Breast epithelium (tissue), 4 donors: Measurements from ENCODE around the gene GRSF1. TPM values are rescaled to one million over a fixed set of nuclear protein-coding genes. Genes with fewer than 3 reads are reported as not detected.
"Not testable (repeated sequence)": the region's sequence is repeated elsewhere in the genome, so short reads cannot be mapped to it uniquely, and the experiment has no call there.

Experiments
- DNase-seq, 2 donors: peaks; one replicate each; pipeline ENCODE4 v3.0.0-alpha.2; 2019; ENCODE audit warnings: low spot score in 2 of 2
- H3K27ac ChIP-seq, 2 donors: fragments of 200-600 bp; sonication (generic) in 1 of 2; one replicate each; pipeline ENCODE4 v1.5.1; 2016 to 2019; ENCODE audit warnings: mild to moderate bottlenecking in 1 of 2
- H3K27me3 ChIP-seq, 2 donors: fragments of 200-600 bp; sonication (generic) in 1 of 2; one replicate each; pipeline versions ENCODE4 v1.5.1 to v1.6.0; 2017 to 2019; ENCODE audit warnings: control low read depth in 1 of 2, mild to moderate bottlenecking in 1 of 2
- H3K36me3 ChIP-seq: fragments of 200-600 bp; one replicate; pipeline ENCODE4 v1.5.1; 2019
- H3K4me1 ChIP-seq, 2 donors: fragments of 200-600 bp; sonication (generic); one replicate each; pipeline ENCODE4 v1.5.1; 2016 to 2019; ENCODE audit warnings: control low read depth in 1 of 2
- H3K4me3 ChIP-seq, 3 donors: fragments of 200-600 bp; sonication (generic); 1 replicate in 2 of 3; 2 replicates in 1 of 3; pipeline ENCODE4 v1.5.1; 2016 to 2019; ENCODE audit warnings: mild to moderate bottlenecking in 3 of 3, moderate library complexity in 2 of 3
- H3K9me3 ChIP-seq, 2 donors: fragments of 200-600 bp; sonication (generic) in 1 of 2; one replicate each; pipeline ENCODE4 v1.5.1; 2016 to 2019; ENCODE audit warnings: control low read depth in 1 of 2
- CTCF ChIP-seq, 3 donors: fragments of 450-650 bp; IDR thresholded peaks; one replicate each; pipeline ENCODE4 v1.5.1; 2016 to 2017; ENCODE audit warnings: antibody characterized with exemption in 3 of 3, mild to moderate bottlenecking in 3 of 3, moderate library complexity in 3 of 3
- POLR2A ChIP-seq: fragments of 450-650 bp; IDR thresholded peaks from one replicate; pipeline ENCODE4 v1.6.1; 2016; ENCODE audit warnings: antibody characterized with exemption, mild to moderate bottlenecking, moderate library complexity
- POLR2AphosphoS5 ChIP-seq, 3 donors: sonication (generic); formaldehyde crosslinking; IDR thresholded peaks; one replicate each; pipeline ENCODE4 v1.6.1; 2017; ENCODE audit warnings: antibody characterized with exemption in 3 of 3
- intact Hi-C: fragments of 100-400 bp; cut with DNase I; formaldehyde crosslinking; loops from one replicate; pipeline ENCODE4 v1.15.1; 2023; ENCODE audit warnings: low total_unique reads
- total RNA-seq, 3 donors: library from RNA; depleted of rRNA; stranded (reverse); fragments of >200 nt; gene quantifications; one replicate each; pipeline ENCODE4 v1.1.0, GENCODE V29; 2016

Gene GRSF1
- total RNA-seq, 3 donors from 2014 or later, result 37.0 to 56.8 (median 55.0) TPM

- Histone ChIP-seq H3K27ac (peak overlapping the region in 1 of 2 donors; percentile 27), H3K36me3 (no peaks in the 10 kb centered on the region), H3K9me3 (no peaks in the 10 kb centered on the region), H3K4me3 (no peak overlapping the region), H3K4me1 (no peaks in the 10 kb centered on the region), H3K27me3 (no peaks in the 10 kb centered on the region)
- no peak for DNase-seq
- intact Hi-C loops, result no loop called here
- TF ChIP-seq POLR2AphosphoS5 (IDR thresholded peaks at IDR 0.05) (no peak), CTCF (IDR thresholded peaks at IDR 0.05) (no peak), POLR2A (no peak)
Observed at GRCh38 chr4:70841211-70841610, 1.5 kb upstream of the GRSF1 start.

- H3K4me1 ChIP-seq, H3K27me3 ChIP-seq, H3K9me3 ChIP-seq, intact Hi-C loops, H3K36me3 ChIP-seq, DNase-seq, H3K4me3 ChIP-seq: not testable (repeated sequence)
- H3K27ac ChIP-seq, result peak overlapping the region; percentile 91 to 98
Observed at GRCh38 chr4:70840631-70841030, 941 bp upstream of the GRSF1 start.

GRCh38 chr4:70840137-70840536 lies 447 bp upstream of the GRSF1 start:
- H3K4me1 ChIP-seq, H3K36me3 ChIP-seq, intact Hi-C loops, H3K27me3 ChIP-seq, H3K9me3 ChIP-seq: not testable (repeated sequence)
- peak in 1 of 3 donors; percentile 9 for TF ChIP-seq POLR2AphosphoS5 (IDR thresholded peaks at IDR 0.05)
- Histone ChIP-seq H3K4me3 (peak overlapping the region in 2 of 3 donors; percentile 93 to 98), H3K27ac (peak overlapping the region; percentile 91 to 98)
- peak in 1 of 2 donors; percentile 21 for DNase-seq

GRCh38 chr4:70838666-70839588 lies 763 bp downstream of the GRSF1 start:
- DNase-seq, result peak; percentile 45 to 56
- Histone ChIP-seq H3K27ac (peak overlapping the region; percentile 91 to 98), H3K4me1 (no peaks in the 10 kb centered on the region), H3K4me3 (peak overlapping the region; percentile 87 to 98 (median 93)), H3K27me3 (no peaks in the 10 kb centered on the region), H3K9me3 (no peaks in the 10 kb centered on the region), H3K36me3 (no peaks in the 10 kb centered on the region)
- intact Hi-C loops, result loop anchor here (1.0 kb wide), 1 partner anchor 49 kb away; no protein-coding TSS in a partner anchor
- TF ChIP-seq POLR2A, result no peak
- peak in 2 of 3 donors; percentile 13 to 44 for TF ChIP-seq POLR2AphosphoS5 (IDR thresholded peaks at IDR 0.05)
- no peak for TF ChIP-seq CTCF (IDR thresholded peaks at IDR 0.05)

- intact Hi-C loops, result no loop called here
- no peaks in the 10 kb centered on the region for H3K36me3 ChIP-seq
- H3K27me3 ChIP-seq, result no peaks in the 10 kb centered on the region
- no peaks in the 10 kb centered on the region for H3K9me3 ChIP-seq
- DNase-seq, result no peak
- H3K27ac ChIP-seq, result peak overlapping the region; percentile 91 to 98
- TF ChIP-seq CTCF (IDR thresholded peaks at IDR 0.05), result no peak
- no peak for TF ChIP-seq POLR2AphosphoS5 (IDR thresholded peaks at IDR 0.05)
- TF ChIP-seq POLR2A, result no peak
- no peaks in the 10 kb centered on the region for H3K4me1 ChIP-seq
- peak overlapping the region; percentile 87 to 98 (median 93) for H3K4me3 ChIP-seq
Observed at GRCh38 chr4:70838204-70838603, 1.5 kb downstream of the GRSF1 start.

GRCh38 chr4:70836081-70836480 lies 3.6 kb downstream of the GRSF1 start:
- DNase-seq, result no peak
- Histone ChIP-seq H3K27me3 (no peaks in the 10 kb centered on the region), H3K9me3 (no peaks in the 10 kb centered on the region), H3K4me3 (no peak overlapping the region), H3K4me1 (no peaks in the 10 kb centered on the region), H3K36me3 (peaks cover 10% of the 10 kb centered on the region), H3K27ac (no peak overlapping the region)
- TF ChIP-seq POLR2AphosphoS5 (IDR thresholded peaks at IDR 0.05), result no peak
- TF ChIP-seq CTCF (IDR thresholded peaks at IDR 0.05), result no peak
- TF ChIP-seq POLR2A, result no peak
- intact Hi-C loops, result no loop called here
